HG03064 (cell line): ENCODE results near the gene ZNF213.
"Not testable (repeated sequence)": the region's sequence is repeated elsewhere in the genome, so short reads cannot be mapped to it uniquely, and the experiment has no call there.

Experiments used
- ATAC-seq: cut with Tn5 transposase; IDR thresholded peaks from one replicate; pipeline ENCODE4 v1.9.1; 2021; ENCODE audit warnings: low read depth; ENCODE audit not compliant: unreplicated experiment

The ZNF213 gene

DNA sequence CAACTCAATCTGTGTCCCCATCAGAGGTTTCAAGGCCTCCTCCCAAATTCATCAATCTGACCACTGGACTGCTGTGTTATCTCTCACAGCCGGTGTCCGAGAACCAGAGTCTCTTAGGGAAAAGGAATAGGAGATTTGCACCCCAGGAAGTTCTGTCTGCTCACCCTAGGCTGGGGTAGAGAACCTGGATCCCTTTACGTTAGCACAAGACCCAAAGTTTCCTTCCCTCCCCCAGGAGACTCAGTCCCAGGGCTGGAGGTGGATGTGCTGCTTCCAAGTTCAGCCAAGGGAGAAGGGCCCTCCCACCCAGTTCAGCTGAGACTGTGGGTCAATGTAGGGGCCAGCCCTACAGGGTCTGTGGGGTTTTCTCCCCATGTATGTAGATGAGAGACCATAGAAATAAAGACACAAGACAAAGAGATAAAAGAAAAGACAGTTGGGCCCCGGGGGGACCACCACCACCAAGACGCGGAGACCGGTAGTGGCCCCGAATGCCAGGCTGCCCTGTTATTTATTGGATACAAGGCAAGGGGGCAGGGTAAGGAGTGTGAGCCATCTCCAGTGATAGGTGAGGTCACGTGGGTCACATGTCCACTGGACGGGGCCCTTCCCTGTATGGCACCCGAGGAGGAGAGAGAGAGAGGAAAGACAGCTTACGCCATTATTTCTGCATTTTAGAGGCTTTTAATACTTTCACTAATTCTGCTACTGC is 30.4 kb downstream of the ZNF213 start:
- ATAC-seq, result no peak

- no peak for ATAC-seq
Observed at GRCh38 chr16:3166505-3166886, 31.7 kb downstream of the ZNF213 start.

GRCh38 chr16:3168729-3169128 is 33.9 kb downstream of the ZNF213 start:
- not testable (repeated sequence) for ATAC-seq

- ATAC-seq, result no peak
Observed at GRCh38 chr16:3170440-3171180, 35.8 kb downstream of the ZNF213 start.

- ATAC-seq, result no peak
Observed at GRCh38 chr16:3171181-3171854, 36.5 kb downstream of the ZNF213 start.

- ATAC-seq, result no peak
Observed at GRCh38 chr16:3171855-3172593, 37.2 kb downstream of the ZNF213 start.

- ATAC-seq, result no peak
Observed at GRCh38 chr16:3173892-3174617, 39.2 kb downstream of the ZNF213 start.

DNA sequence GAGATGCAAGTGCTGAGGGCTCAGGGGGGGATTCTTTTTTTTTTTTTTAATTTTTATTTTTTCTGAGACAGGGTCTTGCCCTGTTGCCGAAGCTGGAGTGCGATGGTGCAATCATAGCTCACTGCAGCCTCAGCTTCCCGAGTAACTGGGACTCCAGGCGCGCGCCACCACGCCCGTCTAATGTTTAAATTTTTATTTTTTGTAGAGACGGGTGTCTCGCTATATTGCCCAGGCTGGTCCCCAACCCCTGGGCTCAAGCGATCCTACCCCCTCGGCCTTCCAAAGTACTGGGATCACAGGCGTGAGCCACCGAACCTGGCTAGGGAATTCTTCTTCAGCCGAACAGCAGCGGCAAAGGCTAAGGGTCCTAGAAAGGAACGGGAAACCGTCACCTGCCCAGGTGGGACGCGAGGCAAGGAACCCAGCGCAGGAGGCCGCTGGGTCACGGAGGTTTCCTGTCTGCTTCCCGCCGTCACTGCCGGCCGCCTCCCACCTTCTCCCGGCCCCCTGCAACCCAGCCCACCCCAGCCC is 39.9 kb downstream of the ZNF213 start:
- no peak for ATAC-seq

DNA sequence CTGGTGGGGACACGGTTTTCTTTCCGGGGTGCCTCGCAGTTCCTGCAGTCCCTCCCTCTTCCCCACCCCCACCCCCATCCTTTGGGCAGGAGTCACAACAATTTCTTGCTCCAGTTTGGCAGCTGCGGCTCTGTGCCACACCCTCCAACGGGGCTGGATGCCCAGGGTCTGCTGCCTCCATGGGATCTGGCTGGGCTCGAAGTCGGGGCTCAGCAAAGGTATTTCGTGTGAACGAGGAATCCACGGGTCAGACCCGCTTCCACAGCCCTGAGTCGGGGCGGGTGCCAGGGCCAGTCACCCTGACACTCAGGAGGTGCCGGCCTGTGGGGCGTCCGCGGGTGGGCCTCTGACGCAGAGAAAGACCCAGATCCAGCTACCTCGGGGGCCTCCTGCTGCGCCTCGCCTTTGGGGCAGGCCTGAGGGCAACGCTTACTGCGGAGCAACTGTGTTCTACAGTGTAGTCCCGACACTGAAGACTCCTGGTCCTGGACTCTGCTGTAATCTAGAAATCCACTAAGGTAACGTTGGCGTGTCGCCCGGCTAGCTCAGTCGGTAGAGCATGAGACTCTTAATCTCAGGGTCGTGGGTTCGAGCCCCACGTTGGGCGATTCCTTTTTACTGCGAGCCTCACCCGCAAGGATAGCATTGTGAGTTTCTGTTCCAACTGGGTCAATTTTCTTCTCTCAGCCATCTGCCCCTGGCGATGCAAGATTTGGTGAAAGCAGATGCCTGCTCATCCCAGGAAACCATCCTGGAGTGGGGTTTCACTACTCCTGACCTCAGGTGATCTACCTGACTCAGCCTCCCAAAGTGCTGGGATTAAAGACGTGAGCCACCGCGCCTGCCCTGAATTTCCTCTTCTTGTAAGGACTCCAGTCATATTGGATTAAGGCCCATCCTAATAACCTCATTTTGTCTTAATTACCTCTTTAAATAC is 40.6 kb downstream of the ZNF213 start:
- ATAC-seq, result no peak

DNA sequence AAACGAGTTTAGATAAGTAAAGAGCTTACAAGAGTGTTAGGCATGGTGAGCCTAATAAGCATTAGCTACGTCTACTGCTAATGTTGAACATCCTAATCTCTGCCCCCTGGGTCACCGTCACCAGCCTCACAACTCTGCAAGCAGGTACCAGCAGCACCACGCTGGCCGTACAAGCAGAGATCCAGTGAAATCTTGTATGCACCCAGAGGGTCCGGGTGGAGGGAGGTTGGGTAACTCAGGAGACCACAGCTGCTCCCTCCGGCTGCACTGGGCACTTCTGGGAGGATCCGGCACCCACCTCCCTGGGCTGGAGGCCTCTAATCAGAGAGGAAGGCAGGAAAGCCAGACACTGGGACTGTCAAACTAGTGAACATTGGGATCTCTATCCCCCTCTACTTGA is 44.8 kb downstream of the ZNF213 start:
- no peak for ATAC-seq

DNA sequence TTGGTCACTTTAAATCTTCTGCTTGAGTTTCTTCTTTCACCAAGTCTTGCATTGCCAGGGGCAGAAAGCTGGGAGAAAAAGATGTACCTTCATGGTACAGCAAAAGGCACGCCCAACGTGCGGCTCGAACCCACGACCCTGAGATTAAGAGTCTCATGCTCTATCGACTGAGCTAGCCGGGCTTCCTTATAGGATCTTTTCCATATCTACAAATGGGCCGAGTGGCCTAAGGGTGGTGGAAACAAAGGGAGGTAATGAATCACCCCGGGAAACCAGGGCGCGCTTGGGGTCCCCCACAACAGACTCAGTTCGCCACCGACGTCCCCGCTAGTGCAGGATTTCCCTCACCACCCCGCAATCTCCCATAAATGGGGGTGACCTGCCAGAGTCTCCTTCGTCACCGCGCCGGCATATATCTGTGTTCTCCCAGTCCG is 45.6 kb downstream of the ZNF213 start:
- no peak for ATAC-seq

DNA sequence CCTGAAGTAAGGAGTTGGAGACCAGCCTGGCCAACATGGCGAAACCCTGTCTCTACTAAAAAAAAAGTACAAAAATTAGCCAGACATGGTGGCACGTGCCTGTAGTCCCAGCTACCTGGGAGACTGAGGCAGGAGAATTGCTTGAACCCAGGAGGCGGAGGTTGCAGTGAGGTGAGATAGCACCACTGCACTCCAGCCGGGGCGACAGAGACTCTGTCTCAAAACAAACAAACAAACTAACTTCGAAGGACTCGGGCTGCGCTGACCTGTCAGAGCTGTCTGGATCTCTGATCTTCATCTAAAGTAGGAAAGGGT is 47.4 kb downstream of the ZNF213 start:
- ATAC-seq, result not testable (repeated sequence)

GRCh38 chr16:3182608-3183444 is 48.0 kb downstream of the ZNF213 start:
- ATAC-seq, result no peak

DNA sequence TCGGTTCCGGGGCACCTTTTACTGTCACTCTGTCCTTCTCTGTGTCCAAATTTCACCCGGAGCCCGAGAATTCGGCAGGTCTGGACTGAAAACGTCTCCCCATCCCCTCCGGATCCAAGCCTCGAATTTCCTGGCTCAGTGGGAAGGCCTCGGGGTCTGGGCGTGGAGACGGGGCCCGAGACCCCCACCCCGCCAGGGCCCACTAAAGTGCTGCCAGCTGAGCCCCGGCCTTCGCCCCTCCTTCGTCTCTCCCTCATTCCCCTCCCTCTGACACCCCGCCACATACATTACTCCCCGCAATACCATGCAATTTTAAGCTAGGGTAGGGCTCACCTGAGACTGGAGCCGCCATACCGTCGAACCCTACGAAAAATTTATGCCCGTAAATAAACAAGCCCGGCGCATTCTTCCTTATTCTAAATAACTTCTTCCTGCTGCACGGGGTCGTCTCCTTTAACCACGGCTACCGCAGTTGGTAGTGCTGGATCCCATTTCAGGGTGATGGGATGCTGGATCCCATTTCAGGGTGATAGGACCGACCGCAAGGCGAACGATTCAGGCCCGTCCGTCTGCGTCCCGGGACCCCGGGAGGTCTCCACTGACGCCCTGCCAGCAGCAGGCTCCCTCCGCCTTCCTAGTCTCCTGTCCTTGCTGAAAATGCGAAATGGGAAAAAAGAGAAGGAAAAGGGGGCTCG is 48.8 kb downstream of the ZNF213 start:
- ATAC-seq, result no peak

GRCh38 chr16:3186946-3187690 is 52.3 kb downstream of the ZNF213 start:
- no peak for ATAC-seq

GRCh38 chr16:3187798-3188674 is 53.2 kb downstream of the ZNF213 start, which contains the start of gene OR1F1:
Gene OR1F1 (plus strand): TSS chr16:3188204.
- no peak for ATAC-seq
